ENCODE measurements around the gene CASP2. TPM values are rescaled to one million over a fixed set of nuclear protein-coding genes. Genes with fewer than 3 reads are reported as not detected.

CASP2 gene
- total and polyA plus RNA-seq, 10 of the 15 experiments (the other 5 are each of a cell fraction or from before 2014, with no cell fraction given) = 12.1 to 60.4 (median 26.2) TPM

DNA sequence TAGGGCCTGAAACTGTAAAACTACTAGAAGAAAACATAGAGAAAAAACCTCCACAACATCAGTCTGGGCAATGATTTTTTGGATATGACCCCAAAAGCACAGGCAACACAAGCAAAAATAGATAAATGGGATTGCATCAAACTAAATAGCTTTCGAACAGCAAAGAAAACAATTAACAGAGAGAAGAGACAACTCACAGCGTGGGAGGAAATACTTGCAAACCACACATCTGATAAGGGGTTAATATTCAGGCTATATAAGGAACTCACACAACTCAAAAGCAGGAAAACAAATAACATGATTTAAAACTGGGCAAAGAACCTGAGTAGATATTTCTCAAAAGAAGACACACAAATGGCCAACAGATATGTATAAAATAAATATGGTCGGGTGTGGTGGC, 32.6 kb upstream of the CASP2 start:
- no peak overlapping the region for H3K4me2 ChIP-seq (ENCODE audit: control insufficient read depth, insufficient read depth)
- BruUV-seq (replicated peaks) = no TSS peak
- TF ChIP-seq, protein P1, sequence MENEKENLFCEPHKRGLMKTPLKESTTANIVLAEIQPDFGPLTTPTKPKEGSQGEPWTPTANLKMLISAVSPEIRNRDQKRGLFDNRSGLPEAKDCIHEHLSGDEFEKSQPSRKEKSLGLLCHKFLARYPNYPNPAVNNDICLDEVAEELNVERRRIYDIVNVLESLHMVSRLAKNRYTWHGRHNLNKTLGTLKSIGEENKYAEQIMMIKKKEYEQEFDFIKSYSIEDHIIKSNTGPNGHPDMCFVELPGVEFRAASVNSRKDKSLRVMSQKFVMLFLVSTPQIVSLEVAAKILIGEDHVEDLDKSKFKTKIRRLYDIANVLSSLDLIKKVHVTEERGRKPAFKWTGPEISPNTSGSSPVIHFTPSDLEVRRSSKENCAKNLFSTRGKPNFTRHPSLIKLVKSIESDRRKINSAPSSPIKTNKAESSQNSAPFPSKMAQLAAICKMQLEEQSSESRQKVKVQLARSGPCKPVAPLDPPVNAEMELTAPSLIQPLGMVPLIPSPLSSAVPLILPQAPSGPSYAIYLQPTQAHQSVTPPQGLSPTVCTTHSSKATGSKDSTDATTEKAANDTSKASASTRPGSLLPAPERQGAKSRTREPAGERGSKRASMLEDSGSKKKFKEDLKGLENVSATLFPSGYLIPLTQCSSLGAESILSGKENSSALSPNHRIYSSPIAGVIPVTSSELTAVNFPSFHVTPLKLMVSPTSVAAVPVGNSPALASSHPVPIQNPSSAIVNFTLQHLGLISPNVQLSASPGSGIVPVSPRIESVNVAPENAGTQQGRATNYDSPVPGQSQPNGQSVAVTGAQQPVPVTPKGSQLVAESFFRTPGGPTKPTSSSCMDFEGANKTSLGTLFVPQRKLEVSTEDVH (IDR thresholded peaks at IDR 0.05; ENCODE audit: low read depth, partially characterized antibody) = no peak
- TF ChIP-seq ZNF622 (IDR thresholded peaks at IDR 0.05) = no peak
- TF ChIP-seq, protein P2, sequence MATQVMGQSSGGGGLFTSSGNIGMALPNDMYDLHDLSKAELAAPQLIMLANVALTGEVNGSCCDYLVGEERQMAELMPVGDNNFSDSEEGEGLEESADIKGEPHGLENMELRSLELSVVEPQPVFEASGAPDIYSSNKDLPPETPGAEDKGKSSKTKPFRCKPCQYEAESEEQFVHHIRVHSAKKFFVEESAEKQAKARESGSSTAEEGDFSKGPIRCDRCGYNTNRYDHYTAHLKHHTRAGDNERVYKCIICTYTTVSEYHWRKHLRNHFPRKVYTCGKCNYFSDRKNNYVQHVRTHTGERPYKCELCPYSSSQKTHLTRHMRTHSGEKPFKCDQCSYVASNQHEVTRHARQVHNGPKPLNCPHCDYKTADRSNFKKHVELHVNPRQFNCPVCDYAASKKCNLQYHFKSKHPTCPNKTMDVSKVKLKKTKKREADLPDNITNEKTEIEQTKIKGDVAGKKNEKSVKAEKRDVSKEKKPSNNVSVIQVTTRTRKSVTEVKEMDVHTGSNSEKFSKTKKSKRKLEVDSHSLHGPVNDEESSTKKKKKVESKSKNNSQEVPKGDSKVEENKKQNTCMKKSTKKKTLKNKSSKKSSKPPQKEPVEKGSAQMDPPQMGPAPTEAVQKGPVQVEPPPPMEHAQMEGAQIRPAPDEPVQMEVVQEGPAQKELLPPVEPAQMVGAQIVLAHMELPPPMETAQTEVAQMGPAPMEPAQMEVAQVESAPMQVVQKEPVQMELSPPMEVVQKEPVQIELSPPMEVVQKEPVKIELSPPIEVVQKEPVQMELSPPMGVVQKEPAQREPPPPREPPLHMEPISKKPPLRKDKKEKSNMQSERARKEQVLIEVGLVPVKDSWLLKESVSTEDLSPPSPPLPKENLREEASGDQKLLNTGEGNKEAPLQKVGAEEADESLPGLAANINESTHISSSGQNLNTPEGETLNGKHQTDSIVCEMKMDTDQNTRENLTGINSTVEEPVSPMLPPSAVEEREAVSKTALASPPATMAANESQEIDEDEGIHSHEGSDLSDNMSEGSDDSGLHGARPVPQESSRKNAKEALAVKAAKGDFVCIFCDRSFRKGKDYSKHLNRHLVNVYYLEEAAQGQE (IDR thresholded peaks at IDR 0.05; ENCODE audit: low read depth, low read length) = no peak
- TF ChIP-seq, protein P3, sequence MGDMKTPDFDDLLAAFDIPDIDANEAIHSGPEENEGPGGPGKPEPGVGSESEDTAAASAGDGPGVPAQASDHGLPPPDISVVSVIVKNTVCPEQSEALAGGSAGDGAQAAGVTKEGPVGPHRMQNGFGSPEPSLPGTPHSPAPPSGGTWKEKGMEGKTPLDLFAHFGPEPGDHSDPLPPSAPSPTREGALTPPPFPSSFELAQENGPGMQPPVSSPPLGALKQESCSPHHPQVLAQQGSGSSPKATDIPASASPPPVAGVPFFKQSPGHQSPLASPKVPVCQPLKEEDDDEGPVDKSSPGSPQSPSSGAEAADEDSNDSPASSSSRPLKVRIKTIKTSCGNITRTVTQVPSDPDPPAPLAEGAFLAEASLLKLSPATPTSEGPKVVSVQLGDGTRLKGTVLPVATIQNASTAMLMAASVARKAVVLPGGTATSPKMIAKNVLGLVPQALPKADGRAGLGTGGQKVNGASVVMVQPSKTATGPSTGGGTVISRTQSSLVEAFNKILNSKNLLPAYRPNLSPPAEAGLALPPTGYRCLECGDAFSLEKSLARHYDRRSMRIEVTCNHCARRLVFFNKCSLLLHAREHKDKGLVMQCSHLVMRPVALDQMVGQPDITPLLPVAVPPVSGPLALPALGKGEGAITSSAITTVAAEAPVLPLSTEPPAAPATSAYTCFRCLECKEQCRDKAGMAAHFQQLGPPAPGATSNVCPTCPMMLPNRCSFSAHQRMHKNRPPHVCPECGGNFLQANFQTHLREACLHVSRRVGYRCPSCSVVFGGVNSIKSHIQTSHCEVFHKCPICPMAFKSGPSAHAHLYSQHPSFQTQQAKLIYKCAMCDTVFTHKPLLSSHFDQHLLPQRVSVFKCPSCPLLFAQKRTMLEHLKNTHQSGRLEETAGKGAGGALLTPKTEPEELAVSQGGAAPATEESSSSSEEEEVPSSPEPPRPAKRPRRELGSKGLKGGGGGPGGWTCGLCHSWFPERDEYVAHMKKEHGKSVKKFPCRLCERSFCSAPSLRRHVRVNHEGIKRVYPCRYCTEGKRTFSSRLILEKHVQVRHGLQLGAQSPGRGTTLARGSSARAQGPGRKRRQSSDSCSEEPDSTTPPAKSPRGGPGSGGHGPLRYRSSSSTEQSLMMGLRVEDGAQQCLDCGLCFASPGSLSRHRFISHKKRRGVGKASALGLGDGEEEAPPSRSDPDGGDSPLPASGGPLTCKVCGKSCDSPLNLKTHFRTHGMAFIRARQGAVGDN (IDR thresholded peaks at IDR 0.05) = no peak
- no peak for TF ChIP-seq MEF2B (IDR thresholded peaks at IDR 0.05; ENCODE audit: partially characterized antibody, poor library complexity, severe bottlenecking)
- no peak for TF ChIP-seq TCF12 (IDR thresholded peaks at IDR 0.05; ENCODE audit: low read depth, low read length)
- no peak for TF ChIP-seq MTA2 (IDR thresholded peaks at IDR 0.05; ENCODE audit: low read depth)
- no peak for TF ChIP-seq RBBP5 (conservative IDR thresholded peaks at IDR 0.05)
- intact Hi-C loops (cut with micrococcal nuclease; ENCODE audit: unreplicated experiment) (no loop called here), in situ Hi-C loops (cut with MboI) (no loop called here)
- ChIA-PET POLR2A (interaction anchor here (0.6 kb wide), 1 partner anchor 8 kb away, joined by 3 read pairs; the partner anchor contains the start of gene GSTK1), SMC1A (ENCODE audit: uncharacterized antibody, unreplicated experiment) (interaction anchor here (1.5 kb wide), 1 partner anchor 160 kb away, joined by 5 read pairs; no protein-coding TSS in a partner anchor), CTCF (interaction anchor here (1.2 to 9.4 kb wide), 3 partner anchors 16 to 44 kb away, joined by 4 to 66 read pairs (median 4); no protein-coding TSS in a partner anchor), RAD21 (ENCODE audit: unreplicated experiment) (interaction anchor here (1.1 kb wide), 1 partner anchor 44 kb away, joined by 3 read pairs; no protein-coding TSS in a partner anchor)
- no peaks in the 10 kb centered on the region for H3K36me3 ChIP-seq (ENCODE audit: control insufficient read depth in 2 of 2, insufficient read depth in 2 of 2, low read length in 1 of 2)
- 47% methylated on average over 3 of the region's 3 CpGs for whole genome bisulfite sequencing (ENCODE audit: insufficient coverage, insufficient replicate concordance, low lambda C conversion rate, missing lambda C conversion rate)
- no peaks in the 10 kb centered on the region for H3K79me2 ChIP-seq (ENCODE audit: control insufficient read depth, insufficient read depth, low read length)
- no peaks in the 10 kb centered on the region for H3K27me3 ChIP-seq (replicated peaks in 1 of 2; ENCODE audit: control insufficient read depth in 2 of 2, insufficient read depth in 2 of 2, low read length in 1 of 2)
- ATAC-seq (no peak), FAIRE-seq (no peak), DNase-seq (ENCODE audit: low read depth, low spot score) (no peak)
- no peak overlapping the region for H2AFZ ChIP-seq (ENCODE audit: control insufficient read depth, low read depth, low read length)
- H4K20me1 ChIP-seq (ENCODE audit: control insufficient read depth, insufficient read depth) = no peaks in the 10 kb centered on the region
- no peak overlapping the region for H3K4me3 ChIP-seq
- H3K27ac ChIP-seq (ENCODE audit: control insufficient read depth, insufficient read depth) = no peak overlapping the region
- no peak overlapping the region for H3K9ac ChIP-seq (ENCODE audit: control insufficient read depth, insufficient read depth, low read length)
- H3K9me3 ChIP-seq (replicated peaks; ENCODE audit: control insufficient read depth, insufficient read depth, low read length) = no peaks in the 10 kb centered on the region
- H3K4me1 ChIP-seq (ENCODE audit: control insufficient read depth, insufficient read depth, low read length) = peaks cover 10% of the 10 kb centered on the region; the same call in 1 of the 2 replicates
